Measurements from ENCODE around the gene OR2B2. TPM values are rescaled to one million over a fixed set of nuclear protein-coding genes. Genes with fewer than 3 reads are reported as not detected.

OR2B2 gene
- not detected in 2 replicates for total RNA-seq

DNA sequence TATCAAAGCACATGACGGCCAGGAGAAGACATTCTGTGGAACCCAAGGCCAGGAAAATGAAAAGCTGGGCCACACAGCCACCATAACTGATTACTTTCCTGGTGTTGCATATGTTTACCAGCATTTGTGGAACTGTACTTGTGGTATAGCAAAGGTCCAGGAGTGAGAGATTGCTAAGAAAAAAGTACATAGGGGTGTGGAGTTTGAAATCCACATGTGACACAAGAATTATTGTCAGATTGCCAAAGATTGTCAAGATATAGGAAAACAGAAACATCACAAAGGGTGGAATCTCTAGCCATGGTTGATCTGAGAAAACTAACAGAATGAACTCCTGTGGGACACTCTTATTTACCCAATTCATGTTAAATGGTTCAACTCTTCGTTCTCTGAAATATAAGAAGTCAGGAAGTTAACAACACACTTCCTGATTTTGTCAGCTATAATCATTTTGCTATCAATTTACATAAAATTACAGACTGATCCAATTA, at the start of gene OR2B2:
Gene OR2B2 (minus strand): TSS at position 441 of the 491 bp plus-strand sequence. CDS start 77 bp downstream, at position 364.

DNA sequence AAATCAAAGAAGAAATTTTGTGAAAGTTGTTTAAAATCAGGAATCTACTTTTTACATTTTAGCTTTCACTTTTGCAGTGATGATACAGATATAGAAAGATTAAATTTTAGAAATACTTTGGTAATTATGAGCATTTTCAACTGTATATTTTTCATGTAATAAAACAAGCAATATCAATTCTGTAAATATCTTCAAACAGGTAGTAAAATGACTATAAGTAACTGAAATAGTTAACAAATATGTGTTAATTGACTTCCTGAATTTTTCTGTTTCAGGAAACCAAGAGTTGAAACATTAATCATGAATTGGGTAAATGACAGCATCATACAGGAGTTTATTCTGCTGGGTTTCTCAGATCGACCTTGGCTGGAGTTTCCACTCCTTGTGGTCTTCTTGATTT, 44.7 kb upstream of the OR2B2 start, which contains the start of gene OR2B6:
Gene OR2B6 (plus strand): TSS at position 301 of the 400 bp plus-strand sequence. CDS start 0 bp downstream, at position 301.

Other genes starting within 250 kb of the OR2B2 start
- gene OR2B6, start 44.8 kb upstream of the OR2B2 start, total RNA-seq = not detected in 2 replicates
- gene ZNF165, start 168.2 kb upstream of the OR2B2 start, total RNA-seq = 0.05 and 0.31 TPM in 2 replicates
- not detected in 2 replicates for gene ZSCAN16, start 212.2 kb upstream of the OR2B2 start, total RNA-seq
- gene ZKSCAN8, start 229.5 kb upstream of the OR2B2 start, total RNA-seq = 14.4 and 15.6 TPM in 2 replicates

All from cardiac ventricle fibroblast (primary cell).